ENCODE measurements around the gene CYP3A7. TPM values are rescaled to one million over a fixed set of nuclear protein-coding genes. Genes with fewer than 3 reads are reported as not detected.
"Not testable (repeated sequence)": the region's sequence is repeated elsewhere in the genome, so short reads cannot be mapped to it uniquely, and the experiment has no call there.

Gene CYP3A7
- total RNA-seq, 1 donor from 2014 or later: not detected

GRCh38 chr7:99778880-99779279, 43.9 kb upstream of the CYP3A7 start:
- no peak for DNase-seq (ENCODE audit: low read depth)
- Histone ChIP-seq H3K4me3 (ENCODE audit: low read depth, low read length) (no peak overlapping the region), H3K36me3 (ENCODE audit: control insufficient read depth, insufficient read depth, low read length) (no peaks in the 10 kb centered on the region), H3K27me3 (ENCODE audit: control insufficient read depth, insufficient read depth, low read length) (no peaks in the 10 kb centered on the region)
- no peak for FAIRE-seq
- TF ChIP-seq CTCF (IDR thresholded peaks at IDR 0.05; ENCODE audit: insufficient read depth, low read length, severe bottlenecking): no peak

GRCh38 chr7:99773395-99773794, 38.4 kb upstream of the CYP3A7 start:
- not testable (repeated sequence) for DNase-seq (ENCODE audit: low read depth); H3K4me3 ChIP-seq (ENCODE audit: low read depth, low read length); H3K27me3 ChIP-seq (ENCODE audit: control insufficient read depth, insufficient read depth, low read length); H3K36me3 ChIP-seq (ENCODE audit: control insufficient read depth, insufficient read depth, low read length); FAIRE-seq

GRCh38 chr7:99772565-99772964, 37.6 kb upstream of the CYP3A7 start:
- Histone ChIP-seq H3K4me3 (ENCODE audit: low read depth, low read length) (no peak overlapping the region), H3K27me3 (ENCODE audit: control insufficient read depth, insufficient read depth, low read length) (no peaks in the 10 kb centered on the region), H3K36me3 (ENCODE audit: control insufficient read depth, insufficient read depth, low read length) (no peaks in the 10 kb centered on the region)
- no peak for TF ChIP-seq CTCF (IDR thresholded peaks at IDR 0.05; ENCODE audit: insufficient read depth, low read length, severe bottlenecking)
- no peak for DNase-seq (ENCODE audit: low read depth)
- no peak for FAIRE-seq

- not testable (repeated sequence) for H3K4me3 ChIP-seq (ENCODE audit: low read depth, low read length); H3K36me3 ChIP-seq (ENCODE audit: control insufficient read depth, insufficient read depth, low read length); DNase-seq (ENCODE audit: low read depth); H3K27me3 ChIP-seq (ENCODE audit: control insufficient read depth, insufficient read depth, low read length); FAIRE-seq
These were observed 34.5 kb upstream of the CYP3A7 start for GRCh38 chr7:99769494-99769893.

GRCh38 chr7:99768471-99768870, 33.5 kb upstream of the CYP3A7 start:
- Histone ChIP-seq H3K4me3 (ENCODE audit: low read depth, low read length) (no peak overlapping the region), H3K27me3 (ENCODE audit: control insufficient read depth, insufficient read depth, low read length) (no peaks in the 10 kb centered on the region), H3K36me3 (ENCODE audit: control insufficient read depth, insufficient read depth, low read length) (no peaks in the 10 kb centered on the region)
- no peak for TF ChIP-seq CTCF (IDR thresholded peaks at IDR 0.05; ENCODE audit: insufficient read depth, low read length, severe bottlenecking)
- DNase-seq (ENCODE audit: low read depth) (no peak), FAIRE-seq (no peak)

- Histone ChIP-seq H3K36me3 (ENCODE audit: control insufficient read depth, insufficient read depth, low read length) (no peaks in the 10 kb centered on the region), H3K4me3 (ENCODE audit: low read depth, low read length) (no peak overlapping the region), H3K27me3 (ENCODE audit: control insufficient read depth, insufficient read depth, low read length) (no peaks in the 10 kb centered on the region)
- FAIRE-seq (no peak), DNase-seq (ENCODE audit: low read depth) (no peak)
- no peak for TF ChIP-seq CTCF (IDR thresholded peaks at IDR 0.05; ENCODE audit: insufficient read depth, low read length, severe bottlenecking)
These were observed 32.7 kb upstream of the CYP3A7 start for GRCh38 chr7:99767662-99768061.

GRCh38 chr7:99766484-99767099, 31.6 kb upstream of the CYP3A7 start:
- FAIRE-seq (no peak), DNase-seq (ENCODE audit: low read depth) (peak; percentile 58)
- no peak for TF ChIP-seq CTCF (IDR thresholded peaks at IDR 0.05; ENCODE audit: insufficient read depth, low read length, severe bottlenecking)
- no peaks in the 10 kb centered on the region for H3K36me3 ChIP-seq (ENCODE audit: control insufficient read depth, insufficient read depth, low read length)
- H3K4me3 ChIP-seq (ENCODE audit: low read depth, low read length): no peak overlapping the region
- no peaks in the 10 kb centered on the region for H3K27me3 ChIP-seq (ENCODE audit: control insufficient read depth, insufficient read depth, low read length)
